Osteoblast (primary cell): ENCODE results near the gene CCDC192. TPM values are rescaled to one million over a fixed set of nuclear protein-coding genes. Genes with fewer than 3 reads are reported as not detected.
"Not testable (repeated sequence)": the region's sequence is repeated elsewhere in the genome, so short reads cannot be mapped to it uniquely, and the experiment has no call there.

Experiments used
- DNase-seq: peaks from one replicate; pipeline ENCODE4 v3.0.0; 2011; ENCODE audit warnings: low spot score, mixed read lengths; ENCODE audit not compliant: insufficient read length; ENCODE audit errors: missing footprints
- H2AFZ ChIP-seq: 2 replicates; pipeline ENCODE4 v1.6.0; 2011; ENCODE audit warnings: mild to moderate bottlenecking, low read length
- H3K27ac ChIP-seq: 2 replicates; pipeline ENCODE4 v1.5.1; 2011; ENCODE audit warnings: mild to moderate bottlenecking, low read depth, low read length, moderate library complexity
- H3K27me3 ChIP-seq: 2 replicates; pipeline ENCODE4 v1.6.0; 2012; ENCODE audit warnings: mild to moderate bottlenecking, control low read depth, inconsistent platforms, low read length, moderate library complexity; ENCODE audit not compliant: insufficient read depth
- H3K36me3 ChIP-seq: 2 replicates; pipeline ENCODE4 v1.5.1; 2011; ENCODE audit warnings: mild to moderate bottlenecking, low read length, control low read depth, moderate library complexity; ENCODE audit not compliant: insufficient read depth
- H3K4me1 ChIP-seq: 2 replicates; pipeline ENCODE4 v1.5.1; 2011; ENCODE audit warnings: mild to moderate bottlenecking, low read length, control low read depth, moderate library complexity; ENCODE audit not compliant: insufficient read depth
- H3K4me2 ChIP-seq: 2 replicates; pipeline ENCODE4 v1.6.0; 2011; ENCODE audit warnings: mild to moderate bottlenecking, low read length; ENCODE audit not compliant: insufficient read depth
- H3K4me3 ChIP-seq: fragments of 200-600 bp; sonication (generic); 3 replicates; pipeline ENCODE4 v1.5.1; 2012; ENCODE audit warnings: mild to moderate bottlenecking, low read length, inconsistent platforms; ENCODE audit not compliant: insufficient read depth
- H3K79me2 ChIP-seq: 2 replicates; pipeline ENCODE4 v1.6.0; 2012; ENCODE audit warnings: mild to moderate bottlenecking, low read length, control low read depth, inconsistent platforms; ENCODE audit not compliant: insufficient read depth
- H3K9me3 ChIP-seq: 2 replicates; pipeline ENCODE4 v1.5.1; 2011; ENCODE audit warnings: low read depth, low read length, control low read depth
- H4K20me1 ChIP-seq: 2 replicates; pipeline ENCODE4 v1.6.0; 2012; ENCODE audit warnings: mild to moderate bottlenecking, low read length, control low read depth; ENCODE audit not compliant: insufficient read depth
- total RNA-seq: library from RNA; depleted of rRNA; stranded (reverse); fragments of >200 nt; gene quantifications from 2 replicates; pipeline ENCODE4 v1.2.3, GENCODE V29; 2012
- TF ChIP-seq, protein P1 (sequence below): IDR thresholded peaks from 2 replicates; pipeline ENCODE4 v1.5.1; 2011; ENCODE audit warnings: mild to moderate bottlenecking, low read depth, low read length, moderate library complexity; ENCODE audit errors: extremely low read depth

Gene CCDC192
- total RNA-seq, 1 donor: not detected

DNA sequence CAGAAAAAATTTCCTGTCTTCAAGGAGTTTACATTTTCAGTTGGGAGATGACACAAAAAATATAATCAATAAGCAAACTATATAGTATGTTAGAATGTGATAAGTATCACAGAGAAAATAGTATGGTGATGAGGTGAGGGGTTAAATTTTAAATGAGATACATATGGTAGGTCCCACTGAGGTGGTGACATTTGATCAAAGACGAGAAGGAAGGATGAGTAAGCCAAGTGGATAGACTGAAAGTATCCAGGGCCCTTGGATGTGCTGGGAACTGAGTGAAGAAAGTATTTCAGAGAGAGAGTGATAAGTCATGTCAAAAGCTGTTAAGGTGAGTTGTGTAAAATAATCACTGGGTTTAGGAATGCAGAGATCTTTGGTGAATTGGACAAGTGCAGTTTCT is 3.5 kb downstream of the CCDC192 start:
- TF ChIP-seq, protein P1, sequence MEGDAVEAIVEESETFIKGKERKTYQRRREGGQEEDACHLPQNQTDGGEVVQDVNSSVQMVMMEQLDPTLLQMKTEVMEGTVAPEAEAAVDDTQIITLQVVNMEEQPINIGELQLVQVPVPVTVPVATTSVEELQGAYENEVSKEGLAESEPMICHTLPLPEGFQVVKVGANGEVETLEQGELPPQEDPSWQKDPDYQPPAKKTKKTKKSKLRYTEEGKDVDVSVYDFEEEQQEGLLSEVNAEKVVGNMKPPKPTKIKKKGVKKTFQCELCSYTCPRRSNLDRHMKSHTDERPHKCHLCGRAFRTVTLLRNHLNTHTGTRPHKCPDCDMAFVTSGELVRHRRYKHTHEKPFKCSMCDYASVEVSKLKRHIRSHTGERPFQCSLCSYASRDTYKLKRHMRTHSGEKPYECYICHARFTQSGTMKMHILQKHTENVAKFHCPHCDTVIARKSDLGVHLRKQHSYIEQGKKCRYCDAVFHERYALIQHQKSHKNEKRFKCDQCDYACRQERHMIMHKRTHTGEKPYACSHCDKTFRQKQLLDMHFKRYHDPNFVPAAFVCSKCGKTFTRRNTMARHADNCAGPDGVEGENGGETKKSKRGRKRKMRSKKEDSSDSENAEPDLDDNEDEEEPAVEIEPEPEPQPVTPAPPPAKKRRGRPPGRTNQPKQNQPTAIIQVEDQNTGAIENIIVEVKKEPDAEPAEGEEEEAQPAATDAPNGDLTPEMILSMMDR: no peak
- peaks cover 3% of the 10 kb centered on the region for H3K4me1 ChIP-seq
- no peak overlapping the region for H3K4me3 ChIP-seq
- no peaks in the 10 kb centered on the region for H3K36me3 ChIP-seq
- DNase-seq: no peak
- H4K20me1 ChIP-seq: no peaks in the 10 kb centered on the region
- H3K4me2 ChIP-seq: no peak overlapping the region
- H2AFZ ChIP-seq: no peak overlapping the region
- no peaks in the 10 kb centered on the region for H3K9me3 ChIP-seq
- peaks cover 5% of the 10 kb centered on the region for H3K27me3 ChIP-seq
- H3K79me2 ChIP-seq: no peaks in the 10 kb centered on the region
- H3K27ac ChIP-seq: no peak overlapping the region

DNA sequence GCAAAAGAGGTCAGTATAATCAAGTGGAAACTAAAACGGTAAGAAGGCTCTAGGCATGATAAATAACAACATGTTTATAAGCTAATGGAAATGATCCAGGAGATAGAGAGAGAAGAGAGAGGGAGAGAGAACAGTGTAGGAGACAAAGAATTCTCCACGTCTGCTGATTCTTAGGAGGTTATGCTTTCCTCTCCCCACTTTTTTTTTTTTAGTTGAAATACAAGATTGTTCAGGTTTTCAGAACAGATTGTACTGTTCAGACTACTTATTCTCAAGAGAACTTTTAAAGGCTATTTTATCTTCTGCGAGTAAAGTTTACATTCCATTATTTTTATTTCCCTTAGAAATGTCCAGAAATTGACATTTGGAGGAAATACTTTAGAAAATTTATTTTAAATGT is 4.0 kb downstream of the CCDC192 start:
- TF ChIP-seq, protein P1: no peak
- H4K20me1 ChIP-seq: no peaks in the 10 kb centered on the region
- peaks cover 3% of the 10 kb centered on the region for H3K4me1 ChIP-seq
- H3K4me2 ChIP-seq: no peak overlapping the region
- H3K9me3 ChIP-seq: no peaks in the 10 kb centered on the region
- no peak for DNase-seq
- peaks cover 8% of the 10 kb centered on the region for H3K27me3 ChIP-seq
- no peak overlapping the region for H3K4me3 ChIP-seq
- H3K36me3 ChIP-seq: no peaks in the 10 kb centered on the region
- H3K27ac ChIP-seq: no peak overlapping the region
- no peaks in the 10 kb centered on the region for H3K79me2 ChIP-seq
- no peak overlapping the region for H2AFZ ChIP-seq

DNA sequence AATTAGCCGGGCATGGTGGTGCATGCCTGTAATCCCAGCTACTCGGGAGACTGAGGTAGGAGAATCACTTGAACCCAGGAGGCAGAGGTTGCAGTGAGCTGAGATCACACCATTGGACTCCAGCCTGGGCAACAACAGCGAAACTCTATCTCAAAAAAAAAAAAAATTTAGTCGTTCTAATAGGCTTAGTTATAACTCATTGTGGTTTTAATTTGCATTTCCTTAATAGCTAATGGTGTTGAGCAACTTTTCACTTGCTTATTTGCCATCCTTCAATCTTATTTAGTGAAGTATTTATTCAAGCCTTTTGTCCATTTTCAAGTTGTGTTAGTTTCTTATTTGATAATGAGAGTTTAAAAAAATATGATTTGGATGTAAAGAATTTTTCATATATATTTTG is 9.9 kb downstream of the CCDC192 start:
- not testable (repeated sequence) for H3K27me3 ChIP-seq, H3K36me3 ChIP-seq, H4K20me1 ChIP-seq, H3K79me2 ChIP-seq, H3K4me2 ChIP-seq, H3K27ac ChIP-seq, DNase-seq, H2AFZ ChIP-seq, H3K4me1 ChIP-seq, H3K4me3 ChIP-seq, H3K9me3 ChIP-seq

DNA sequence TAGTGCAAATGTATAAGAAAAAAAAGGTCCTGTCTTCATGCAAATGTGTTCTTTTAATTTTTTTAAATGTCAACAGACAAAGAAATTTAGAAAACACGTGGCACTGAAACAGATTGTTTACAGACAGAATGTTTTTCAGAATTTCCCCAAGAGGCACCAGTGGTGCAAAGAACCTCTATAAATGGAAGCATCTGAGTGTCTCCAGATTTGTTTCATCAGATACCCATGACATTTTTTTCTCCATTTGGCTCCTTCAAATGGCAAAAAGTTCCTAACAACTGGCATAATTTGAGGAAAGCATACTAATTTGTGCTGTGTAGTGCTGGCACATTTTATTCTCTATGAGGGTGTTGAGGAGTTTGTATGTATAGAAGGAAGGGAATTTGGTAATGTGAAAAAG is 15.0 kb downstream of the CCDC192 start:
- no peaks in the 10 kb centered on the region for H4K20me1 ChIP-seq
- no peak overlapping the region for H2AFZ ChIP-seq
- TF ChIP-seq, protein P1: no peak

DNA sequence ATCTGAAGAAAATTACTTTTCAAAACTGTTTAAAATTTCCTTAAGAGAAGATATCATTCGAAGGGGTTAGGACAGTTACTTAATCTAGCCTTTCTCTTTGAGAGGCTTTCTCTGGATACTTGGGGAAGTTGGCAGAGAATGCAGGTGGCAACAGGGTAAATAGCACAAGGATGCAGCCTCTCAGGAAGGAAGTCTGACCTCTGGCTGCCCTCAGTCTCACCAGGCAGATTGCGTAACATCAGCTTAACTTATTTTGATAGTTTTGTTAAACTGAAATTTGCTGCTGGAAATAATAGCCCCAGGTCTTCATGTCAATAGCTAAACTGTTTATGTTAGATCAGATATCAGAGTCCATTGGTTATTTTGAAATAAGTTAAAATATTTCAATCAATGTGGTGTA is 20.4 kb downstream of the CCDC192 start:
- Histone ChIP-seq H3K79me2 (no peaks in the 10 kb centered on the region), H3K4me2 (no peak overlapping the region), H2AFZ (no peak overlapping the region), H3K36me3 (no peaks in the 10 kb centered on the region), H3K9me3 (no peaks in the 10 kb centered on the region), H3K4me1 (no peaks in the 10 kb centered on the region), H3K27me3 (no peaks in the 10 kb centered on the region), H3K27ac (no peak overlapping the region), H4K20me1 (no peaks in the 10 kb centered on the region), H3K4me3 (no peak overlapping the region)
- DNase-seq: no peak
- TF ChIP-seq, protein P1: no peak

More for the DNA sequence above, 15.0 kb downstream of the CCDC192 start:
- H3K36me3 ChIP-seq: no peaks in the 10 kb centered on the region
- no peak overlapping the region for H3K4me2 ChIP-seq
- no peaks in the 10 kb centered on the region for H3K4me1 ChIP-seq
- H3K9me3 ChIP-seq: no peaks in the 10 kb centered on the region
- H3K27ac ChIP-seq: no peak overlapping the region
- H3K79me2 ChIP-seq: no peaks in the 10 kb centered on the region
- H3K27me3 ChIP-seq: no peaks in the 10 kb centered on the region
- no peak overlapping the region for H3K4me3 ChIP-seq
- no peak for DNase-seq
